GM19324 (cell line): ENCODE data around the gene BOD1.

Experiments
- ATAC-seq: cut with Tn5 transposase; IDR thresholded peaks from one replicate; pipeline ENCODE4 v1.9.1; 2021; ENCODE audit warnings: mild to moderate bottlenecking, moderate library complexity; ENCODE audit not compliant: unreplicated experiment, low FRiP score

Gene BOD1

DNA sequence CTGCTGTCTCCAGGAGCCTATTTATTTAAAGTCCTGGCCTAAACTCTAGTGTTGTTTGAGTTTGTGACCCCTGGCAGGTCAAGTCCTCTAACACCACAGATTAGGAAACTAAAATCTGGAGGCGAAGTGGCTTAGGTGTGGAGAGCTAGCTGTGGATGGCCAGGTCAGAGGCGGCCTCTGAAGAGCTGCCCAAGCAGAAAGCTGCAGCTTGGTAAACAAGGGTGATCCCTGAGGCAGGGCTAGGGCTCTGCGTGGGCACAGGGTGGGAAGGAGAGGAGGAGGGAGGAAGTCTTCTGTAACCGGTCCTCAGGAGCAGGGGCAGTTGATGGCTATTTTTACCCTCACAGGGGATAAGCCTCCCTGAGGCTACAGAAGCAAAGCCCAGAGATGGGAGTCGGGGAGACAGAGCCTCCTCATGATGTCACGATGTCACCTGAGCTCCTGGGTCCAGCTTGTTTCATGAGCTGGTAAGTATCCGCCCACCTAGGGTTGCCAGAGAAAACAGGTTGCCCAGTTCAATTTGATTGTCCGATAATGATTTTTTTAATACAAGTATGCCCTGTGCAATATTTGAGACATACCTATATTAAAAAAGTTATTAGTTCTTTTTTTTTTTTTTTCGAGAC lies 25.9 kb upstream of the BOD1 start:
- ATAC-seq, result no peak

GRCh38 chr5:173640156-173640804 lies 23.8 kb upstream of the BOD1 start:
- no peak for ATAC-seq

- ATAC-seq, result no peak
Observed at GRCh38 chr5:173638126-173639040, 21.9 kb upstream of the BOD1 start.

GRCh38 chr5:173637340-173637739 lies 20.9 kb upstream of the BOD1 start:
- no peak for ATAC-seq

- ATAC-seq, result no peak
Observed at GRCh38 chr5:173634465-173634983, 18.1 kb upstream of the BOD1 start.

DNA sequence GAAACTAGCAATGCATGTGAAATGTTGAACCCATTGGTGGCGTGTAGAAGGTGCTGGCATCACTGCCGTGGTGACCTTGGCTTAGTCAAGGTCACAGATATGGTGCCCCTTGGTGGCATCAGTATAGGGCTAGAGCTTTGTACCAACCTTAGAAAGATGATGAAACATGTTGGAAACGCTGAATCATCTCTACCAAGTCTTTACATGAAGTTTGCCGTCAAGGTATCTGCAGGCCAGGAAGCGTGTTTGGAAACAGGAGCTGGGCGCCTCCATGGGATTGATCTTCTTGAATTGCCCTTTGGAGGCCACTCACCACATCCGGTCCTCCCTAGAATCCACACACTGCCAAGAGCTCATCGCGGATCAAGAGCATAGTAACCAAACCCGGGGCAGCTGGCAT lies 16.9 kb upstream of the BOD1 start:
- ATAC-seq, result no peak

GRCh38 chr5:173631478-173631877 lies 15.0 kb upstream of the BOD1 start:
- ATAC-seq, result no peak

DNA sequence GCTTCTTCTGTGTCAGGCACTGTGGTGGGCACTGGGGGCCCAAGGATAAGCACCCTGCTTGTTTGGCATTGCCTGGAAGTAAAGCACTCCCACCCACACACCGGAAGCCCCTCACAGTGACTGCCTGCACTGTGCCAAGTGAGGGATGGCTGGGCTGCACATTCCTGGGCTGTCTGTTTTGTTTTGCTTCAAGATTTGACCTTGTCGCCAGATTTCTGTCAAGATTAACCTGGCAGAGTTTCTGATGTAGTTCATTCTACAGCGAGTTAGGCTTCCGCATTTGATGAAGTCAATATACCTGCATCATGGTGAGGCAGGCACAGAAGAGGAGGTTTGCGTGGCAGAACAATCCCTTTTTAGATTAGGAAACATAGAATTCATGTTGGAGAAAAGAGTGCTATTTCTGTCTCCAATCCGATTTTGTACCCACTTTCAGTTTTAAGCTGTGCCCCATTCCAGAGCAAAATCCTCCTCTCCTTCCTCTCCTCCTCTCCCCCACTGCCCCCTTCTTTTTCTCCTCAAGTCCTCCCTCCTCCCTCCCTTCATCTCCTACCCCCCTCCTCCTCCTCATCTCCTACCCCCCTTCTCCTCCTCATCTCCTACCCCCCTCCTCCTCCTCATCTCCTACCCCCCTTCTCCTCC lies 14.4 kb upstream of the BOD1 start:
- ATAC-seq, result no peak

- no peak for ATAC-seq
Observed at GRCh38 chr5:173629628-173630027, 13.2 kb upstream of the BOD1 start.

DNA sequence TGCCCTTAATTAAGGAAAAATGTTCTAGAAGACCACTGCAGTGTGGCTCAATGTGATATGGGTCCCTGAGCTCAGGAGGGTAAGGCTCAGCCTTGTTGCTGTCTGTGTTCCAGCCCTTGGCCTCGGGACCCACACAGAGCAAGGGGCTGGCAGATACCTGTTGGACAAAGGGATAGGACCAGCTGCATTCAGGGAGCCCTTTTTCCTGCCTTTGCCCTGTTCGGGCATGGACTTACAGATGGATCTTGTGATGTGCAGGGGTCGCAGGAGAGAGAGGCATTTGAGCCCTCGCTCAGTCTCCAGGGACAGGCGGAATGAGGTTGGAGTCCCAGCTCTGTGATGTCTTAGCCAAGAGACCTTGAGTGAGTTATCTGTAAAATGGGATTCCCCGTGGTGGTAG lies 12.1 kb upstream of the BOD1 start:
- no peak for ATAC-seq

- no peak for ATAC-seq
Observed at GRCh38 chr5:173627860-173628392, 11.5 kb upstream of the BOD1 start.

DNA sequence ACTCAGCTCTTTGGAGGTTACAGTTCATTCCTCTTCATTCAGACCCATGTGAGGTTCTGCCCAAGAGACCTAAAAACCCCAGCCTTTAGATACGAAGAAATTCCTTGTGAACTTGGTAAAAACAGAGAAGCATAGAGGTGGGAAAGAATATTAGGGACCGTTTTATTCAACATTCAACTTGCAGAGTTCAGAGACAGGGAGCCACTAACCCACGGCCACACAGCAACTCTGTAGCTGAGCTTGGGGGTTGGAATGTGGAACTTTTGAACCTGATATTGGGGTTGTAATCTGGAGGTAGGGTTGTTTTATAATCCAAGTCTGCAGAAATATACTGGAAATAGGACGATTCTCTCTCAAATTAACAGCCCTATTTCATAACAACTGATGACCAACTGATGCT lies 10.8 kb upstream of the BOD1 start:
- no peak for ATAC-seq

DNA sequence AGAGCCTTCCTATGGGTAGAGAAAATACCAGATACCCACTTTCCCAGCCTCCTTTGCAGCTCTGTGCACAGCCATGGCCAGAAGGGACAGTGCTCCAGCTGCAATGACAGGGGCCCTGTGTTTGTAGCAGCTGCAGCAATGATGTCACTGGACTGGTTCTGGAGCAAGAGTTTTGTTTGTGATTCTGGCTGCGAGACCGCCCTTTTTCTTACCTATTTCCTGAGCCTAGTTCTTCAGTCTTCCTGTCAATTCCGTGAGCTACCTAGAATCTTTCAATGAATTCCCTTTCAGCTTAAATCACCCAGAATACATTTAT lies 10.0 kb upstream of the BOD1 start:
- ATAC-seq, result no peak

GRCh38 chr5:173625673-173626504 lies 9.4 kb upstream of the BOD1 start:
- peak; percentile 38 for ATAC-seq

GRCh38 chr5:173625261-173625660 lies 8.8 kb upstream of the BOD1 start:
- ATAC-seq, result no peak

DNA sequence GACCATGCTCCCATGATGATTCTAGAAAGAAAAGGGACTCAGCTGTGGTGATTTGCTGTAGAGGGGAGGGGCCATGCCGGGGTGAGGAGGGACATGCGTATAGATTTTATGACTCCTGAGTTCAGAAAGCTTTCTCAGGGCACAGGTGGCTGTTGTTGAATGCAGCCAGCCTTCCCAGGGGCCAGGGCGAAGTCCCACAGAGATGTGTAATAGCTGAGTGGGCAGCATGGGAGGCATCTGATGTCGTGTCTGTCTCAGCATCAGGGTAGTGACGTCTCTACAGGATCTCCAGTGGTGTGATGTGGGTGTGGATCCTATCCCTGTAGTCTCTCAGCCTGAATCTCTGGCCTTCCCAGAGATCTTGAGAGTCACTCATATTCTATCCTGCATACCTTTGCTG lies 7.8 kb upstream of the BOD1 start:
- ATAC-seq, result no peak

DNA sequence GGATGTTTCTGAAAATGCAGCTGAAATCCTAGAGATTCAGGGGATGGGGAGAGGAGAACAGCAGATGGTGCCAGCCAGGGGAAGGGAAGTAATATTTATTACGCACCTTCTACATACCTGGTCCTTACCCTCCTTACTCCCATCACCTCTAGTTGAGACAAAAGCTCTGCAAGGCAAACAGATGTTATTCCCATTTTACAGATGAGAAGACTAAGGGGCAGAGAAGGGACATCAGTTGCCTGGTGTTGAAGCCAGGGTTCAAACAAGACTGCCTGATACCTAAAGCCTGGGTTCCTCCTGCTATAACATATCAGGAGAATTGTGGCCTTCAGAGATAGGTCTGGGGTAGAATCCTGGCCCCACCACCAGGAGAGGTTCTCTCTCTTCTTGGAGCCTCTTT lies 7.3 kb upstream of the BOD1 start:
- ATAC-seq, result no peak

- no peak for ATAC-seq
Observed at GRCh38 chr5:173623296-173623771, 6.9 kb upstream of the BOD1 start.

- ATAC-seq, result no peak
Observed at GRCh38 chr5:173622183-173623047, 6.0 kb upstream of the BOD1 start.
